ENCODE data around the gene ABCA3. TPM values are rescaled to one million over a fixed set of nuclear protein-coding genes. Genes with fewer than 3 reads are reported as not detected.

ABCA3 gene
- total and polyA plus RNA-seq, 11 donors = 6.7 to 16.5 (median 9.6) TPM

- H3K27me3 ChIP-seq = no peaks in the 10 kb centered on the region
- intact Hi-C loops (cut with DNase I) = no loop called here
- H3K4me3 ChIP-seq = no peak overlapping the region
- WGBS, 4 donors = 87 to 94% (median 91%) methylated on average over 5 of the region's 5 CpGs
- no peaks in the 10 kb centered on the region for H3K9me3 ChIP-seq
- no peak for TF ChIP-seq POLR2A (IDR thresholded peaks at IDR 0.05)
- TF ChIP-seq CTCF (IDR thresholded peaks at IDR 0.05) = no peak
- no peaks in the 10 kb centered on the region for H3K4me1 ChIP-seq
- H3K27ac ChIP-seq = no peak overlapping the region
- H3K36me3 ChIP-seq = peaks cover 0 to 12% (median 5%) of the 10 kb centered on the region in 9 donors
- ATAC-seq (no peak), DNase-seq (no peak)
These were observed 8.6 kb downstream of the ABCA3 start for GRCh38 chr16:2331931-2332267.

- peaks cover 0 to 16% (median 5%) of the 10 kb centered on the region in 9 donors for H3K36me3 ChIP-seq
- TF ChIP-seq POLR2A (IDR thresholded peaks at IDR 0.05) (no peak), CTCF (IDR thresholded peaks at IDR 0.05) (no peak)
- ATAC-seq (no peak), DNase-seq (no peak)
- H3K4me1 ChIP-seq = no peaks in the 10 kb centered on the region
- H3K27me3 ChIP-seq = no peaks in the 10 kb centered on the region
- no peak overlapping the region for H3K4me3 ChIP-seq
- 82 to 86% (median 84%) methylated on average over 23 of the region's 23 CpGs for WGBS, 4 donors
- intact Hi-C loops (cut with DNase I) = no loop called here
- no peak overlapping the region for H3K27ac ChIP-seq
- no peaks in the 10 kb centered on the region for H3K9me3 ChIP-seq
These were observed 9.2 kb downstream of the ABCA3 start for GRCh38 chr16:2331199-2331930.

GRCh38 chr16:2329532-2329931 lies 11.0 kb downstream of the ABCA3 start:
- H3K36me3 ChIP-seq = peaks cover 0 to 35% (median 22%) of the 10 kb centered on the region in 9 donors
- H3K4me3 ChIP-seq = no peak overlapping the region
- no peak overlapping the region for H3K27ac ChIP-seq
- H3K27me3 ChIP-seq = no peaks in the 10 kb centered on the region
- ATAC-seq (no peak), DNase-seq (no peak)
- H3K9me3 ChIP-seq = no peaks in the 10 kb centered on the region
- no peaks in the 10 kb centered on the region for H3K4me1 ChIP-seq
- 92 to 95% (median 94%) methylated on average over 5 of the region's 5 CpGs for WGBS, 4 donors
- intact Hi-C loops (cut with DNase I) = loop anchor here in 1 of 10 donors (10.0 kb wide), 1 partner anchor 55 kb away; no protein-coding TSS in a partner anchor
- no peak for TF ChIP-seq POLR2A (IDR thresholded peaks at IDR 0.05)
- no peak for TF ChIP-seq CTCF (IDR thresholded peaks at IDR 0.05)

GRCh38 chr16:2328428-2328827 lies 12.1 kb downstream of the ABCA3 start:
- TF ChIP-seq CTCF (IDR thresholded peaks at IDR 0.05) = no peak
- no peak for TF ChIP-seq POLR2A (IDR thresholded peaks at IDR 0.05)
- intact Hi-C loops (cut with DNase I) = loop anchor here in 1 of 10 donors (10.0 kb wide), 1 partner anchor 54 kb away; no protein-coding TSS in a partner anchor
- peaks cover 0 to 46% (median 32%) of the 10 kb centered on the region in 9 donors for H3K36me3 ChIP-seq
- no peaks in the 10 kb centered on the region for H3K4me1 ChIP-seq
- no peak overlapping the region for H3K27ac ChIP-seq
- no peak overlapping the region for H3K4me3 ChIP-seq
- no peak for DNase-seq
- ATAC-seq = no peak
- 87 to 93% (median 91%) methylated on average over 12 of the region's 12 CpGs for WGBS, 4 donors
- no peaks in the 10 kb centered on the region for H3K9me3 ChIP-seq
- H3K27me3 ChIP-seq = no peaks in the 10 kb centered on the region
